Measurements from ENCODE around the gene LAMA3. TPM values are rescaled to one million over a fixed set of nuclear protein-coding genes. Genes with fewer than 3 reads are reported as not detected.

LAMA3 gene
- total and polyA plus RNA-seq, 10 of the 15 experiments (the other 5 are each of a cell fraction or from before 2014, with no cell fraction given): 0.37 to 6.5 (median 5.4) TPM

GRCh38 chr18:23972453-23972852 is 283.2 kb downstream of the LAMA3 start (continued):
- TF ChIP-seq ZBTB33 (IDR thresholded peaks at IDR 0.05) (no peak), CREB1 (IDR thresholded peaks at IDR 0.05; ENCODE audit: low read depth) (peak; percentile 61; the same call in 1 of the 2 replicates), PBX3 (IDR thresholded peaks at IDR 0.05; ENCODE audit: insufficient replicate concordance, low read depth, low read length) (no peak), ATF3 (IDR thresholded peaks at IDR 0.05; ENCODE audit: borderline replicate concordance, extremely low read depth, low read depth, low read length) (no peak), IRF4 (IDR thresholded peaks at IDR 0.05; ENCODE audit: low read depth, low read length) (0 out of 2 replicates have a peak, but pooled peaks have one; percentile 48), BCL3 (IDR thresholded peaks at IDR 0.05; ENCODE audit: borderline replicate concordance, insufficient read depth, low read depth, low read length, poor library complexity, severe bottlenecking) (no peak), BHLHE40 (IDR thresholded peaks at IDR 0.05; ENCODE audit: borderline replicate concordance in 1 of 2, low read depth in 2 of 2, low read length in 1 of 2) (no peak), SIX5 (IDR thresholded peaks at IDR 0.05; ENCODE audit: low read depth, low read length, severe bottlenecking) (no peak), RUNX3 (IDR thresholded peaks at IDR 0.05; ENCODE audit: low read length) (peak; percentile 32; the same call in 1 of the 2 replicates), ZNF622 (IDR thresholded peaks at IDR 0.05) (no peak), NR2C2 (IDR thresholded peaks at IDR 0.05; ENCODE audit: borderline replicate concordance, control insufficient read depth, insufficient read length, low read depth) (no peak), CBX5 (IDR thresholded peaks at IDR 0.05; ENCODE audit: low read depth) (no peak), PAX5 (IDR thresholded peaks at IDR 0.05; ENCODE audit: borderline replicate concordance, low read depth, low read length) (no peak), EGR1 (IDR thresholded peaks at IDR 0.05; ENCODE audit: borderline replicate concordance in 1 of 2, low read depth in 2 of 2, low read length in 2 of 2) (no peak), HDAC2 (IDR thresholded peaks at IDR 0.05) (no peak), FOS (IDR thresholded peaks at IDR 0.05; ENCODE audit: borderline replicate concordance, extremely low read depth, insufficient read length) (no peak), RBBP5 (conservative IDR thresholded peaks at IDR 0.05) (no peak), CHD1 (IDR thresholded peaks at IDR 0.05; ENCODE audit: low read depth, low read length) (no peak), TCF7 (IDR thresholded peaks at IDR 0.05; ENCODE audit: borderline replicate concordance) (no peak), ZNF274 (IDR thresholded peaks at IDR 0.05; ENCODE audit: insufficient read depth, insufficient read length) (no peak), EED (IDR thresholded peaks at IDR 0.05; ENCODE audit: low read depth) (peak; percentile 79), E2F8 (IDR thresholded peaks at IDR 0.05; ENCODE audit: low read depth, partially characterized antibody) (no peak), ZBED1 (IDR thresholded peaks at IDR 0.05; ENCODE audit: borderline replicate concordance) (no peak; the same call in 1 of the 2 replicates), CEBPB (IDR thresholded peaks at IDR 0.05; ENCODE audit: borderline replicate concordance in 1 of 2, low read depth in 2 of 2, low read length in 2 of 2) (no peak), CREM (IDR thresholded peaks at IDR 0.05; ENCODE audit: low read depth) (peak; percentile 63)

Data from GM12878 (cell line).